ENCODE measurements around the gene EVC.
"Not testable (repeated sequence)": the region's sequence is repeated elsewhere in the genome, so short reads cannot be mapped to it uniquely, and the experiment has no call there.

Gene EVC

DNA sequence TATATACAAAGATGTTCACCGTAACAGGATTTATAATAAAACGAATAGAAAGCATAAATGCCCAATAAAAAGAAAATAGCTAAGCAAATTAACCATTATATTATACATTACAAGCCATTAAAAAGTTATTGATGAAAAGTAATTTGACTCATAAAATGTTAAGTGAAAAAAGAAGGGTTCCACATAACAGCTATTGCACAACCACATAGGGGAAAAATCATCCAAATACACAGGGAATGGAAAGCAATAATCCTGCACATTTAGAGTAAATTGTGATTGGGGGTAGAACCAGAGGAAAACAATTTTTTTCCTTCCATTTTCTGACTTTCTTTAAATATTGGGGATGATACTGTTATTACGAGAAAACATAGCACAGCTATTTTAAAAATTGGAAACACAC, 143.9 kb downstream of the EVC start:
- no peak for DNase-seq

DNA sequence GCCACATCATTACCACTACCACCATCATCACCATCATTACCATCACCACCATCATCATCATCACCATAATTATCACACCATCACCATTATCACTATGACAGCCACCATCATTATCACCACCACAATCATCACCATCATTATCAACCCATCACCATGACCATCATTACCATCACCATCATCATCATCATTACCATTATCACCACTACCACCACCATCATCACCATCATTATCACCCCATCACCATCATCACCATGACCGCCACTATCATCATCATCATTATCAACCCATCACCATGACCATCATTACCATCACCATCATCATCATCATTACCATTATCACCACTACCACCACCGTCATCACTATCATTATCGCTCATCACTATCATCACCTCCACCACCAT, 145.4 kb downstream of the EVC start:
- DNase-seq = not testable (repeated sequence)

DNA sequence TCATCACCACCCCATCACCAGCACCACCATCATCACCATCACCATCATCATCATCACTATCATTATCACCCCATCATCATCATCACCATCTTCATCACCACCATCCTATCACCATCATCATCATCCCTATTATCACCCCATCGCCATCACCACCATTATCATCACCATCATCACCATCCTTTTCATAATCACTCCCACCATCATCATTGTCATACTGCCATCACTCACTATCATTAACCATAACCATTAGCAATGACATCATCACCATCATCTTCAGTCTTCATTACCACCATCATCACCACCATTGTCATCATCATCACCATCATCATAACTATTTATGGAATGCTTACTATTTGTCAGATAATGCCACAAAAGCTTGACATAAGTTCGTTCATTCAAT, 146.2 kb downstream of the EVC start:
- DNase-seq = no peak

DNA sequence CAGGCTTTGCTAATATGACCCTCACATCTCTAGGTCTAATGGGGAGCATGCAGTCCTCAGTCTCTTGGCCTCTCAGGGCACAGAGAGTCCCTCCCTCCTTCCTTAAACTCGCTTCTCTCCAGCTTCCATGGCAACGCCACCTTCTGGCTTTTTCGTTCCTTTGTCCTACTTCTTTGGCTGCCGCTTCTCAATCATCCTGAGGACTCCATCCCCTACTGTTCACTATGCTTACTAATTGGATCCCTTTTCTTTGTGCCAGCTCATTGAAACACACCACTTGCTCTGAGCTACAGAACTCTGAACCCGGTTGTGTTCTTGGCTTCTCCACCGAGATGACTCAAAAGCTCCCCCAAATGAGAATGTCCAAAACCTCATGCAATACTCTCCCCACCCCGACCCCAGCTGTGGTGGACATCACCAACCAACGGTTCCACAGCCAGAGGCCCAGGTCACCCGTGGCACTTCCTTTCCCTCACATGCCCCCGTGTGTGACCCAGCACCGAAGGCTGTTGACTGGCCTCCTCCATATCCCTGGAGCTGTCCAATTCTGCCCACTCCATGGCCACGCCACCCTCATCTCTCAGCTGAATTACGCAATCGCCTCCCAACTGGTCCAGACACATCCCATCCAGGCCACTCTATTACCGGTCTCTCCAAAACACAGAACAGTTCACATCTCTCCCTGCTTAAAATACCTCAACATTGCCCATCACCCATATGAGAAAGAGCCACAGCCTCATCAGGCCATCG, 147.2 kb downstream of the EVC start:
- no peak for DNase-seq

DNA sequence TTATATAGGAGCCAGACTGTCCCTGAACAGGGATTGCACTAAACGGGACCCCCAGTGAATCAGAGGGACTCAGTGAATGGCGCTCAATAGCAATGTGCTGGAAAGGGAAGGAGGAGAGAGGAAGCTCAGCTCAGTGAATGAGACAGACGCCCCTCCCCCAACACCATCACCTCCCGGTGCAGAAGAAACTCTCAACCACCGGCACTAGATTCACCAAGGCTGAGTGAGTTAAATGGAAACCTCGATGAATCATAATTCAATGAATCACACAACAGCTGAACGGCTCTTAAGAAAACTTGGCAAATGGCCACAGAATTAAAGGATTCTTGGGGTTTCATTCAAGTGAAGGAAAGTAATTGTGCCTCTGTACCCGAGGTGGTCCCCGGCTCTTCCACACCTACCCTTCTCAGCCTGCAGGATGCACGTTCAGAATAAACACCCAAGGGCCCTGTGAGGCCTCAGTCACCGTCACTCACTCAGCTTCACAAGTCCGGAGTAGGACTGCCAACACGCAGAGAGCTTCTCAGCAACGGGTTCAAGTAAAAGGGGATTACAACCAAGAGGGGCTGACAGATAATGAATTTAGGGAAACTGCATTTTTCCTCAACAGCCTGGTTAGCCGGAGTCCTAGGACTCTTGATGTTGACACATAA, 152.6 kb downstream of the EVC start:
- no peak for DNase-seq

Measured in NCI-H1092 treated with DMSO at 0.1 percent for 48 hours (cell line).